PC-9 (cell line): ENCODE data around the gene FOXD2. TPM values are rescaled to one million over a fixed set of nuclear protein-coding genes. Genes with fewer than 3 reads are reported as not detected.

Experiments used
- BruUV-seq: library from RNA; stranded (reverse); fragments of 400-500 nt; replicated peaks from 2 replicates; lab custom pipeline; 2021; lab: Mats Ljungman, UMichigan
- CTCF ChIA-PET: fragments of 300-600 bp; sonication (Branson Sonifier 250); formaldehyde crosslinking; loops from one replicate; lab custom pipeline; 2022; ENCODE audit warnings: antibody characterized with exemption; lab: Charles Lee
- POLR2A ChIA-PET: fragments of 300-600 bp; sonication (Branson Sonifier 250); formaldehyde crosslinking; loops from one replicate; lab custom pipeline; 2022; ENCODE audit warnings: antibody characterized with exemption; ENCODE audit not compliant: unreplicated experiment; lab: Charles Lee
- DNase-seq, 2 experiments: peaks; one replicate each; pipeline versions ENCODE4 v3.0.0 to v3.0.0-alpha.2; 2015 to 2022; ENCODE audit warnings: mixed read lengths in 1 of 2
- H2AFZ ChIP-seq: fragments of 200-600 bp; sonication (generic); 2 replicates; pipeline ENCODE4 v1.8.1; 2017; ENCODE audit warnings: antibody characterized with exemption
- H3F3A ChIP-seq: fragments of 200-600 bp; sonication (generic); 2 replicates; pipeline ENCODE4 v1.8.1; 2017; ENCODE audit warnings: antibody characterized with exemption, mild to moderate bottlenecking, low read depth; ENCODE audit not compliant: insufficient read depth
- H3K27ac ChIP-seq: fragments of 200-600 bp; sonication (generic); 2 replicates; pipeline ENCODE4 v1.6.1; 2016; ENCODE audit warnings: mixed run types
- H3K27me3 ChIP-seq: fragments of 200-600 bp; sonication (generic); 2 replicates; pipeline ENCODE4 v1.6.1; 2016; ENCODE audit warnings: low read depth, mixed run types; ENCODE audit not compliant: insufficient read depth
- H3K36me3 ChIP-seq: fragments of 200-600 bp; sonication (generic); 2 replicates; pipeline ENCODE4 v1.6.1; 2016; ENCODE audit warnings: low read depth, mixed run types
- H3K4me1 ChIP-seq: fragments of 200-600 bp; sonication (generic); replicated peaks from 2 replicates; pipeline ENCODE4 v1.6.1; 2016; ENCODE audit warnings: mixed run types; ENCODE audit not compliant: insufficient read depth
- H3K4me2 ChIP-seq: fragments of 200-600 bp; sonication (generic); 2 replicates; pipeline ENCODE4 v1.6.1; 2017; ENCODE audit warnings: mixed run types
- H3K4me3 ChIP-seq: fragments of 200-600 bp; sonication (generic); 2 replicates; pipeline ENCODE4 v1.6.1; 2016; ENCODE audit warnings: mixed run types
- H3K79me2 ChIP-seq: fragments of 200-600 bp; sonication (generic); 2 replicates; pipeline ENCODE4 v1.6.1; 2017; ENCODE audit warnings: low read depth, mixed run types
- H3K9me2 ChIP-seq: fragments of 200-600 bp; sonication (generic); 2 replicates; pipeline ENCODE4 v1.8.1; 2017; ENCODE audit warnings: mild to moderate bottlenecking; ENCODE audit not compliant: insufficient read depth
- H3K9me3 ChIP-seq: fragments of 200-600 bp; sonication (generic); 2 replicates; pipeline ENCODE4 v1.8.1; 2016; ENCODE audit warnings: low read depth; ENCODE audit not compliant: insufficient read depth
- H4K20me1 ChIP-seq: fragments of 200-600 bp; sonication (generic); 2 replicates; pipeline ENCODE4 v1.8.1; 2017; ENCODE audit not compliant: insufficient read depth
- CTCF ChIP-seq: fragments of 200-600 bp; sonication (generic); conservative IDR thresholded peaks from 2 replicates; pipeline ENCODE4 v1.6.1; 2017; ENCODE audit warnings: mixed run types, antibody characterized with exemption, mild to moderate bottlenecking, moderate library complexity
- EZH2 ChIP-seq: fragments of 200-600 bp; sonication (generic); IDR thresholded peaks from 2 replicates; pipeline ENCODE4 v1.8.0; 2017; ENCODE audit warnings: antibody characterized with exemption, low read depth
- intact Hi-C: fragments of 100-400 bp; cut with micrococcal nuclease; formaldehyde crosslinking; loops from one replicate; pipeline ENCODE4 v1.10.0; 2022; ENCODE audit not compliant: unreplicated experiment
- total RNA-seq: library from RNA; stranded (reverse); gene quantifications from 2 replicates; pipeline ENCODE4 v1.2.3, GENCODE V29; 2021

Gene FOXD2
- total RNA-seq, 1 experiment from 2014 or later: 0.35 TPM

GRCh38 chr1:47396671-47397196, 41.1 kb upstream of the FOXD2 start:
- TF ChIP-seq EZH2 (no peak), CTCF (no peak)
- Histone ChIP-seq H3K36me3 (no peaks in the 10 kb centered on the region), H3K4me3 (no peak overlapping the region), H3K27ac (no peak overlapping the region), H3K9me3 (no peaks in the 10 kb centered on the region), H3F3A (no peaks in the 10 kb centered on the region), H2AFZ (no peak overlapping the region), H4K20me1 (no peaks in the 10 kb centered on the region), H3K27me3 (no peaks in the 10 kb centered on the region), H3K4me1 (peaks cover 9% of the 10 kb centered on the region; the same call in 1 of the 2 replicates), H3K4me2 (no peak overlapping the region), H3K9me2 (no peaks in the 10 kb centered on the region), H3K79me2 (no peaks in the 10 kb centered on the region)
- DNase-seq: no peak
- POLR2A ChIA-PET: no interaction called here
- intact Hi-C loops: no loop called here
- BruUV-seq: no TSS peak
- CTCF ChIA-PET: no interaction called here

- Histone ChIP-seq H4K20me1 (no peaks in the 10 kb centered on the region), H2AFZ (no peak overlapping the region), H3K9me3 (no peaks in the 10 kb centered on the region), H3K27me3 (no peaks in the 10 kb centered on the region), H3K4me2 (no peak overlapping the region), H3K4me1 (no peaks in the 10 kb centered on the region), H3K36me3 (no peaks in the 10 kb centered on the region), H3K9me2 (no peaks in the 10 kb centered on the region), H3K79me2 (no peaks in the 10 kb centered on the region), H3F3A (no peaks in the 10 kb centered on the region), H3K27ac (no peak overlapping the region), H3K4me3 (no peak overlapping the region)
- no peak for DNase-seq
- intact Hi-C loops: no loop called here
- no TSS peak for BruUV-seq
- no peak for TF ChIP-seq EZH2
- no peak for TF ChIP-seq CTCF
- ChIA-PET CTCF (no interaction called here), POLR2A (no interaction called here)
These were observed 38.6 kb upstream of the FOXD2 start for GRCh38 chr1:47399138-47399845.

- POLR2A ChIA-PET: no interaction called here
- H4K20me1 ChIP-seq: no peaks in the 10 kb centered on the region
- DNase-seq: no peak
- H3K4me3 ChIP-seq: no peak overlapping the region
- TF ChIP-seq CTCF: no peak
- no peak for TF ChIP-seq EZH2
- no peak overlapping the region for H3K4me2 ChIP-seq
- no peaks in the 10 kb centered on the region for H3K9me3 ChIP-seq
- no peaks in the 10 kb centered on the region for H3K79me2 ChIP-seq
- CTCF ChIA-PET: interaction anchor here (0.6 kb wide), 1 partner anchor 32 kb away, joined by 3 read pairs; no protein-coding TSS in a partner anchor
- no peaks in the 10 kb centered on the region for H3F3A ChIP-seq
- no peaks in the 10 kb centered on the region for H3K36me3 ChIP-seq
- BruUV-seq: no TSS peak
- intact Hi-C loops: no loop called here
- H3K27ac ChIP-seq: no peak overlapping the region
- H3K4me1 ChIP-seq: no peaks in the 10 kb centered on the region
- H3K27me3 ChIP-seq: no peaks in the 10 kb centered on the region
- H2AFZ ChIP-seq: no peak overlapping the region
- no peaks in the 10 kb centered on the region for H3K9me2 ChIP-seq
These were observed 38.0 kb upstream of the FOXD2 start for GRCh38 chr1:47399846-47400155.
